ENCODE measurements around the gene DYNC1I1. TPM values are rescaled to one million over a fixed set of nuclear protein-coding genes. Genes with fewer than 3 reads are reported as not detected.

The DYNC1I1 gene
- total and polyA plus RNA-seq, 2 of the 4 experiments (the other 2 are of a cell fraction) = under 0.01 to 0.15 TPM

DNA sequence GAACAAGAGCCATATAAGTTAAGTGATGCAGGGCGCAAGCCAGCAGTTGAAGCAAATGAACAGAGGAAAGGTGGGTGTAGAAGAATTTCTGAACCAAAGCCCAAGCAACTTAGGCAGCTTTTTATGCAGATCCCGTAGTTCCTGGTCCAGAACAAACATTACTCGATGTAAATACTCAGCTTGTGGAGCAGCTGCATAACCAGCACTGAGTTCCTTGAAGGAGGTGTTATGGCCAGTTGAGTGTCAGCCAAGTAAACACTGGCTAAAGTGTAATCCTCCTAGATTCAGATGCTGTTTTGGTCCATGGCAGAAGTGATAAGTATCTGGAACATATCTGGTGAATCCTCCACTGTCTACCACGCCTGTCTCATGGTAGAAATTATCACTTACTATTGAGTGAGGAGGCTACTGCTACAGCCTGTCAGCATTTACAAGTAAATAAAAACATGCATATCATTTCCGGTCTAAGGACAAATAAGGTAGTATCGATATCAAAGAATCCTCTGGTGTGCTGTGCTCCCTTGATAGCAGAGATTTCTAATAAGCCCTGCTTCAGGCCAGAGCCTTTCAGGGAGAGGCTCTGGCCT, 213.9 kb downstream of the DYNC1I1 start:
- intact Hi-C loops (cut with micrococcal nuclease) (no loop called here), dilution Hi-C loops (cut with HindIII; ENCODE audit: low sequenced_read_pairs, unreplicated experiment) (no loop called here), in situ Hi-C loops (cut with MboI; ENCODE audit: low sequenced_read_pairs) (no loop called here)
- Histone ChIP-seq H2AFZ (replicated peaks; ENCODE audit: low read length, poor library complexity) (no peak overlapping the region), H2BK5ac (ENCODE audit: low read depth, low read length, poor library complexity, severe bottlenecking) (no peak overlapping the region), H3K4ac (ENCODE audit: low read depth, low read length) (no peak overlapping the region), H4K5ac (ENCODE audit: low read depth, low read length) (no peak overlapping the region), H3K9ac (ENCODE audit: low read depth, low read length) (no peak overlapping the region), H3K4me3 (ENCODE audit: insufficient read depth, low read depth, low read length) (no peak overlapping the region), H3K36me3 (ENCODE audit: control insufficient read depth, insufficient read depth, low read length) (no peaks in the 10 kb centered on the region), H3K27ac (ENCODE audit: insufficient read depth, low read length) (no peak overlapping the region), H2BK20ac (ENCODE audit: low read depth, low read length) (no peak overlapping the region), H3K18ac (ENCODE audit: low read depth, low read length) (no peak overlapping the region), H2BK15ac (ENCODE audit: low read depth, low read length) (no peak overlapping the region), H3K23ac (ENCODE audit: low read depth, low read length) (no peak overlapping the region), H3K56ac (ENCODE audit: extremely low read depth, insufficient read depth, low read length) (no peak overlapping the region), H4K91ac (ENCODE audit: insufficient read depth, low read depth, low read length) (no peak overlapping the region), H2AK9ac (replicated peaks; ENCODE audit: low read depth, low read length, poor library complexity) (no peak overlapping the region), H3K4me2 (ENCODE audit: low read depth, low read length) (no peak overlapping the region), H2BK120ac (ENCODE audit: low read depth, low read length) (no peak overlapping the region), H3K9me1 (ENCODE audit: insufficient read depth, low read length) (no peaks in the 10 kb centered on the region), H2AK5ac (ENCODE audit: low read depth, low read length) (no peak overlapping the region), H4K8ac (ENCODE audit: low read depth in 2 of 2, low read length in 2 of 2) (no peak overlapping the region), H3K27me3 (ENCODE audit: control insufficient read depth, insufficient read depth, low read length) (no peaks in the 10 kb centered on the region), H4K20me1 (ENCODE audit: insufficient read depth, low read length) (no peaks in the 10 kb centered on the region), H3K79me1 (ENCODE audit: low read depth in 1 of 2, low read length in 2 of 2) (no peaks in the 10 kb centered on the region), H3K4me1 (ENCODE audit: control insufficient read depth, insufficient read depth, low read length) (no peaks in the 10 kb centered on the region), H3K9me3 (ENCODE audit: control insufficient read depth, insufficient read depth, low read length) (no peaks in the 10 kb centered on the region), H3K14ac (replicated peaks; ENCODE audit: low read depth, low read length) (no peak overlapping the region)
- CTCF ChIA-PET = no interaction called here
- TF ChIP-seq BHLHE40 (IDR thresholded peaks at IDR 0.05; ENCODE audit: low read depth, low read length) (no peak), POLR2A (IDR thresholded peaks at IDR 0.05; ENCODE audit: low read depth, low read length) (no peak), CEBPB (IDR thresholded peaks at IDR 0.05; ENCODE audit: low read depth, low read length) (no peak), MAZ (IDR thresholded peaks at IDR 0.05; ENCODE audit: borderline replicate concordance, low read depth, low read length) (no peak), SMC3 (IDR thresholded peaks at IDR 0.05; ENCODE audit: low read depth, low read length) (no peak), RAD21 (IDR thresholded peaks at IDR 0.05; ENCODE audit: low read length) (no peak), MXI1 (IDR thresholded peaks at IDR 0.05; ENCODE audit: borderline replicate concordance, low read depth, low read length) (no peak), NFE2L2 (IDR thresholded peaks at IDR 0.05; ENCODE audit: low read depth, low read length) (no peak), CHD1 (IDR thresholded peaks at IDR 0.05; ENCODE audit: low read depth, low read length) (no peak), RFX5 (IDR thresholded peaks at IDR 0.05; ENCODE audit: low read depth, low read length) (no peak), RCOR1 (IDR thresholded peaks at IDR 0.05; ENCODE audit: insufficient replicate concordance, low read length) (no peak), FOS (IDR thresholded peaks at IDR 0.05; ENCODE audit: low read depth, low read length) (no peak)
- TF ChIP-seq, protein P1, sequence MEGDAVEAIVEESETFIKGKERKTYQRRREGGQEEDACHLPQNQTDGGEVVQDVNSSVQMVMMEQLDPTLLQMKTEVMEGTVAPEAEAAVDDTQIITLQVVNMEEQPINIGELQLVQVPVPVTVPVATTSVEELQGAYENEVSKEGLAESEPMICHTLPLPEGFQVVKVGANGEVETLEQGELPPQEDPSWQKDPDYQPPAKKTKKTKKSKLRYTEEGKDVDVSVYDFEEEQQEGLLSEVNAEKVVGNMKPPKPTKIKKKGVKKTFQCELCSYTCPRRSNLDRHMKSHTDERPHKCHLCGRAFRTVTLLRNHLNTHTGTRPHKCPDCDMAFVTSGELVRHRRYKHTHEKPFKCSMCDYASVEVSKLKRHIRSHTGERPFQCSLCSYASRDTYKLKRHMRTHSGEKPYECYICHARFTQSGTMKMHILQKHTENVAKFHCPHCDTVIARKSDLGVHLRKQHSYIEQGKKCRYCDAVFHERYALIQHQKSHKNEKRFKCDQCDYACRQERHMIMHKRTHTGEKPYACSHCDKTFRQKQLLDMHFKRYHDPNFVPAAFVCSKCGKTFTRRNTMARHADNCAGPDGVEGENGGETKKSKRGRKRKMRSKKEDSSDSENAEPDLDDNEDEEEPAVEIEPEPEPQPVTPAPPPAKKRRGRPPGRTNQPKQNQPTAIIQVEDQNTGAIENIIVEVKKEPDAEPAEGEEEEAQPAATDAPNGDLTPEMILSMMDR (conservative IDR thresholded peaks at IDR 0.05; ENCODE audit: low read depth, low read length) = no peak
- TF ChIP-seq, protein P2, sequence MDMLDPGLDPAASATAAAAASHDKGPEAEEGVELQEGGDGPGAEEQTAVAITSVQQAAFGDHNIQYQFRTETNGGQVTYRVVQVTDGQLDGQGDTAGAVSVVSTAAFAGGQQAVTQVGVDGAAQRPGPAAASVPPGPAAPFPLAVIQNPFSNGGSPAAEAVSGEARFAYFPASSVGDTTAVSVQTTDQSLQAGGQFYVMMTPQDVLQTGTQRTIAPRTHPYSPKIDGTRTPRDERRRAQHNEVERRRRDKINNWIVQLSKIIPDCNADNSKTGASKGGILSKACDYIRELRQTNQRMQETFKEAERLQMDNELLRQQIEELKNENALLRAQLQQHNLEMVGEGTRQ (IDR thresholded peaks at IDR 0.05; ENCODE audit: low read depth, low read length) = no peak
- TF ChIP-seq, protein P3, sequence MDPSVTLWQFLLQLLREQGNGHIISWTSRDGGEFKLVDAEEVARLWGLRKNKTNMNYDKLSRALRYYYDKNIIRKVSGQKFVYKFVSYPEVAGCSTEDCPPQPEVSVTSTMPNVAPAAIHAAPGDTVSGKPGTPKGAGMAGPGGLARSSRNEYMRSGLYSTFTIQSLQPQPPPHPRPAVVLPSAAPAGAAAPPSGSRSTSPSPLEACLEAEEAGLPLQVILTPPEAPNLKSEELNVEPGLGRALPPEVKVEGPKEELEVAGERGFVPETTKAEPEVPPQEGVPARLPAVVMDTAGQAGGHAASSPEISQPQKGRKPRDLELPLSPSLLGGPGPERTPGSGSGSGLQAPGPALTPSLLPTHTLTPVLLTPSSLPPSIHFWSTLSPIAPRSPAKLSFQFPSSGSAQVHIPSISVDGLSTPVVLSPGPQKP (IDR thresholded peaks at IDR 0.05; ENCODE audit: borderline replicate concordance, low read depth, low read length) = no peak
- no peak for DNase-seq
- POLR2A ChIA-PET (ENCODE audit: unreplicated experiment) = no interaction called here
- no CpG with 5 or more reads among the region's 6 CpGs for WGBS, 2 experiments (ENCODE audit: extremely low coverage in 2 of 2, insufficient read length in 1 of 2)
- ATAC-seq (ENCODE audit: low read depth) = no peak
- no TSS peak for BruUV-seq (replicated peaks)
